ENCODE results near the gene GSG1L. TPM values are rescaled to one million over a fixed set of nuclear protein-coding genes. Genes with fewer than 3 reads are reported as not detected.

The GSG1L gene
- total and polyA plus RNA-seq, 4 donors, result 0.14 to 1.3 (median 0.24) TPM

DNA sequence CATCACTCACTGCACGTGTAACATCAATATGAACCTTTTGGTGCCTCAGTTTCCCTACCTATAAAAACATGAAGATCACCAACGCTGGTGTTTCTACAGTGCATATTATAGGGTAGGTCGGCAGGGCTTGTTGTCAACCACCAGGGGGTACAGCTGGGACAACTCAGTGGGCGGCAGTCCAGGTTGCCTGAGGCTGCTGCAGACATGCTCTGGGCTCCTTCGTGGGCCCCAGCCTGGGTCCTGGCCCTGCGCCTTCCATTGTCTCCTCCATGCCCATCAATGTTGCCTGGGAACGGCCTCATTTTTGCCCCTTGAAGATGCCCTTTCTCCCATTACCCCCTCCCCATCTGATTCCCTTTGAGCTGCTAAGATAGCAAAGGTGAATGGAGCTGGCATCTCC lies 89.8 kb downstream of the GSG1L start:
- DNase-seq (no peak), ATAC-seq (ENCODE audit: insufficient read depth, low FRiP score) (no peak)
- TF ChIP-seq, protein P1, sequence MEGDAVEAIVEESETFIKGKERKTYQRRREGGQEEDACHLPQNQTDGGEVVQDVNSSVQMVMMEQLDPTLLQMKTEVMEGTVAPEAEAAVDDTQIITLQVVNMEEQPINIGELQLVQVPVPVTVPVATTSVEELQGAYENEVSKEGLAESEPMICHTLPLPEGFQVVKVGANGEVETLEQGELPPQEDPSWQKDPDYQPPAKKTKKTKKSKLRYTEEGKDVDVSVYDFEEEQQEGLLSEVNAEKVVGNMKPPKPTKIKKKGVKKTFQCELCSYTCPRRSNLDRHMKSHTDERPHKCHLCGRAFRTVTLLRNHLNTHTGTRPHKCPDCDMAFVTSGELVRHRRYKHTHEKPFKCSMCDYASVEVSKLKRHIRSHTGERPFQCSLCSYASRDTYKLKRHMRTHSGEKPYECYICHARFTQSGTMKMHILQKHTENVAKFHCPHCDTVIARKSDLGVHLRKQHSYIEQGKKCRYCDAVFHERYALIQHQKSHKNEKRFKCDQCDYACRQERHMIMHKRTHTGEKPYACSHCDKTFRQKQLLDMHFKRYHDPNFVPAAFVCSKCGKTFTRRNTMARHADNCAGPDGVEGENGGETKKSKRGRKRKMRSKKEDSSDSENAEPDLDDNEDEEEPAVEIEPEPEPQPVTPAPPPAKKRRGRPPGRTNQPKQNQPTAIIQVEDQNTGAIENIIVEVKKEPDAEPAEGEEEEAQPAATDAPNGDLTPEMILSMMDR (IDR thresholded peaks at IDR 0.05; ENCODE audit: control extremely low read depth, extremely low read depth), result no peak
- Histone ChIP-seq H3K27me3 (ENCODE audit: control insufficient read depth in 3 of 3, insufficient read depth in 3 of 3, low read length in 2 of 3) (peaks cover 0 to 3% (median 0%) of the 10 kb centered on the region in 3 donors), H3K4me3 (no peak overlapping the region), H3K36me3 (ENCODE audit: control insufficient read depth in 4 of 4, insufficient read depth in 4 of 4, low read length in 4 of 4) (no peaks in the 10 kb centered on the region), H3K27ac (ENCODE audit: low read depth in 1 of 2, low read length in 1 of 2) (no peak overlapping the region), H3K9ac (ENCODE audit: insufficient read depth in 1 of 2, low read length in 2 of 2) (no peak overlapping the region), H3K9me3 (ENCODE audit: control insufficient read depth in 4 of 4, insufficient read depth in 3 of 4, low read length in 3 of 4) (peaks cover 0 to 5% (median 0%) of the 10 kb centered on the region in 4 donors), H3K4me1 (ENCODE audit: control insufficient read depth in 5 of 5, insufficient read depth in 5 of 5, low read length in 5 of 5) (peaks cover 0 to 4% (median 0%) of the 10 kb centered on the region in 5 donors)
- 63 to 67% methylated on average over 7 of the region's 7 CpGs for WGBS, 2 donors

DNA sequence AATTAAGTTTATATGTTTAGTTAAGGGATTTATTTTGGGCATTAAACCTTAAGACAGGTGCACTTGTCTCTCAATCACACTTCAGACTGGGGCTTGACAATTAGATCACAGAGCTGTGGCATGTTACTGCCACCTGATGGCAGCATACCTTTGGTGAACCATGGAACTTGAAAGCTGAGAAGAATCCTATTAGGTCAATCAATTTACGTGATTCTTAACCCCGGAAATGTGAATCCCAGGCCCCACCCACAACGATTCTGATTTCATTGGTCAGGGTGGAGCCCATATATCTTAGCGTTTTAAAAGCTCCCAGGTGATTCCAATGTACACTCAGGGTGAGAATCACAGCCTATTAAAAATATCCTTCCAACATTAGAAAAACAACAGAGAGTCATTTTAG lies 91.0 kb downstream of the GSG1L start:
- Histone ChIP-seq H3K9ac (ENCODE audit: insufficient read depth in 1 of 2, low read length in 2 of 2) (no peak overlapping the region), H3K9me3 (ENCODE audit: control insufficient read depth in 4 of 4, insufficient read depth in 3 of 4, low read length in 3 of 4) (peaks cover 0 to 5% (median 0%) of the 10 kb centered on the region in 4 donors), H3K27me3 (ENCODE audit: control insufficient read depth in 3 of 3, insufficient read depth in 3 of 3, low read length in 2 of 3) (peaks cover 0 to 3% (median 0%) of the 10 kb centered on the region in 3 donors), H3K4me1 (ENCODE audit: control insufficient read depth in 5 of 5, insufficient read depth in 5 of 5, low read length in 5 of 5) (no peaks in the 10 kb centered on the region), H3K36me3 (ENCODE audit: control insufficient read depth in 4 of 4, insufficient read depth in 4 of 4, low read length in 4 of 4) (no peaks in the 10 kb centered on the region), H3K27ac (ENCODE audit: low read depth in 1 of 2, low read length in 1 of 2) (no peak overlapping the region), H3K4me3 (no peak overlapping the region)
- ATAC-seq (ENCODE audit: insufficient read depth, low FRiP score) (no peak), DNase-seq (no peak)
- TF ChIP-seq, protein P1 (IDR thresholded peaks at IDR 0.05; ENCODE audit: control extremely low read depth, extremely low read depth), result no peak
- WGBS, 2 donors, result 2 to 3% methylated on average over 4 of the region's 4 CpGs

DNA sequence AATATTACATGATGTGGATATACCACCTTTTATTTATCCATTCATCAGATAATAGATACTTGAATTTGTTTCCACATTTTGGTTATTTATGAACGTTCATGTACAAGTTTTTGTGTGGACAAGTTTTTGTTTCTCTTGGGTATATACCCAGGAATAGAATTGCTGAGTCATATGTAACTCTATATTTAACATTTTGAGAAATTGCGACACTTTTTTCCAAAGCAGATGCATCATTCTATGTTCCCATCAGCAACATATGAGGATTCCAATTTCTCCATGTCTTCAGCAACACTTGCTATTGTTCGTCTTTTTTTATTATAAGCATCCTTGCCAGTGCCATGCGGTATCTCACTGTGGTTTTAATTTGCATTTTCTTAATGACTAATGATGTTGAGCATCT lies 93.9 kb downstream of the GSG1L start:
- H3K9ac ChIP-seq (ENCODE audit: insufficient read depth in 1 of 2, low read length in 2 of 2), result no peak overlapping the region
- peaks cover 0 to 5% (median 0%) of the 10 kb centered on the region in 4 donors for H3K9me3 ChIP-seq (ENCODE audit: control insufficient read depth in 4 of 4, insufficient read depth in 3 of 4, low read length in 3 of 4)
- no peaks in the 10 kb centered on the region for H3K36me3 ChIP-seq (ENCODE audit: control insufficient read depth in 4 of 4, insufficient read depth in 4 of 4, low read length in 4 of 4)
- H3K4me3 ChIP-seq, result no peak overlapping the region
- no peaks in the 10 kb centered on the region for H3K4me1 ChIP-seq (ENCODE audit: control insufficient read depth in 5 of 5, insufficient read depth in 5 of 5, low read length in 5 of 5)
- ATAC-seq (ENCODE audit: insufficient read depth, low FRiP score) (no peak), DNase-seq (no peak)
- TF ChIP-seq, protein P1 (IDR thresholded peaks at IDR 0.05; ENCODE audit: control extremely low read depth, extremely low read depth), result no peak
- no peak overlapping the region for H3K27ac ChIP-seq (ENCODE audit: low read depth in 1 of 2, low read length in 1 of 2)
- no peaks in the 10 kb centered on the region for H3K27me3 ChIP-seq (ENCODE audit: control insufficient read depth in 3 of 3, insufficient read depth in 3 of 3, low read length in 2 of 3)
- WGBS, 2 donors, result 69 to 72% methylated on average over 4 of the region's 4 CpGs

DNA sequence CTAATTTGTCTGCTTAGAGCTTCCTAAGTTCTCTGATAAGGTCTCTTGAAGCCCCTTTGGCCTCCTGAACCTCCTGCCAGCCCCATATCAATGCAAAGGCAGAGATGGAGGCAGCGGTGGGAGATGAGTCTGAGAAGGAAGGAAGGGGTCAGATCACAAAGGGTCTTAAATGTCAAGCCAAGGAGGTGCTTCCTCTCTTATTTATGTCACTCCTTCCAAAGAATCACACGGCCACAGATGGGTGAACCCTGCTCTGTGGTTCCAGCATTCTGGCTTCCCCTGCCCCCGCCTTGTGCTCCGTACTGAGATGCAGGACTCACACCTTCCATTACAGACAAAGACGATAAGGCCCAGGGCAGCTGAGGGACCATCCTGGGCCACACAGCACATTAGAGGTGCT lies 96.3 kb downstream of the GSG1L start:
- ATAC-seq (ENCODE audit: insufficient read depth, low FRiP score), result no peak
- Histone ChIP-seq H3K27me3 (ENCODE audit: control insufficient read depth in 3 of 3, insufficient read depth in 3 of 3, low read length in 2 of 3) (no peaks in the 10 kb centered on the region), H3K4me3 (no peak overlapping the region), H3K9me3 (ENCODE audit: control insufficient read depth in 4 of 4, insufficient read depth in 3 of 4, low read length in 3 of 4) (peaks cover 0 to 5% (median 2%) of the 10 kb centered on the region in 4 donors), H3K27ac (ENCODE audit: low read depth in 1 of 2, low read length in 1 of 2) (no peak overlapping the region), H3K9ac (ENCODE audit: insufficient read depth in 1 of 2, low read length in 2 of 2) (no peak overlapping the region), H3K4me1 (ENCODE audit: control insufficient read depth in 5 of 5, insufficient read depth in 5 of 5, low read length in 5 of 5) (no peaks in the 10 kb centered on the region), H3K36me3 (ENCODE audit: control insufficient read depth in 4 of 4, insufficient read depth in 4 of 4, low read length in 4 of 4) (no peaks in the 10 kb centered on the region)
- 82 to 93% methylated on average over 5 of the region's 5 CpGs for WGBS, 2 donors
- no peak for DNase-seq
- TF ChIP-seq, protein P1 (IDR thresholded peaks at IDR 0.05; ENCODE audit: control extremely low read depth, extremely low read depth), result no peak
